GM12892 (cell line): ENCODE measurements around the gene VWA7.

Experiments used
- POLR2A ChIP-seq: IDR thresholded peaks from 2 replicates; pipeline ENCODE4 v1.6.1; 2011; ENCODE audit warnings: low read depth, low read length, control low read depth
- POLR2AphosphoS5 ChIP-seq: IDR thresholded peaks from 2 replicates; pipeline ENCODE4 v1.6.1; 2011; ENCODE audit warnings: low read depth, low read length, control low read depth
- TAF1 ChIP-seq: IDR thresholded peaks from 2 replicates; pipeline ENCODE4 v1.6.1; 2011; ENCODE audit warnings: low read depth, mild to moderate bottlenecking, control low read depth, low read length, borderline replicate concordance

GRCh38 chr6:31732029-31732428 is 45.1 kb downstream of the VWA7 start:
- no peak for TF ChIP-seq POLR2A
- no peak for TF ChIP-seq POLR2AphosphoS5
- no peak for TF ChIP-seq TAF1
